Ectodermal cell (in vitro differentiated cells): Measurements from ENCODE around the gene WSCD2.

Source experiments
- H3K27ac ChIP-seq: 2 replicates; pipeline ENCODE4 v1.7.0; 2013; ENCODE audit warnings: mild to moderate bottlenecking, low read depth, low read length; ENCODE audit not compliant: insufficient read depth, poor library complexity, severe bottlenecking
- H3K27me3 ChIP-seq: 2 replicates; pipeline ENCODE4 v1.7.0; 2013; ENCODE audit warnings: mild to moderate bottlenecking, low read length; ENCODE audit not compliant: insufficient read depth, control insufficient read depth, poor library complexity, severe bottlenecking
- H3K36me3 ChIP-seq: one replicate; pipeline ENCODE4 v1.7.0; 2013; ENCODE audit warnings: low read length; ENCODE audit not compliant: control insufficient read depth, insufficient read depth
- H3K4me1 ChIP-seq: one replicate; pipeline ENCODE4 v1.7.0; 2013; ENCODE audit warnings: low read length; ENCODE audit not compliant: control insufficient read depth, insufficient read depth
- H3K4me3 ChIP-seq: 2 replicates; pipeline ENCODE4 v1.7.0; 2013; ENCODE audit warnings: low read depth, low read length, control low read depth; ENCODE audit not compliant: insufficient read depth
- H3K9me3 ChIP-seq: 2 replicates; pipeline ENCODE4 v1.7.0; 2013; ENCODE audit warnings: mild to moderate bottlenecking, low read length, moderate library complexity; ENCODE audit not compliant: control insufficient read depth
- WGBS, 2 experiments: methylation state at CpG; one replicate each; pipeline ENCODE4 v1.1.7; 2013; ENCODE audit warnings: missing lambda C conversion rate in 2 of 2; 5-methylcytosine and 5-hydroxymethylcytosine counted together

The WSCD2 gene

DNA sequence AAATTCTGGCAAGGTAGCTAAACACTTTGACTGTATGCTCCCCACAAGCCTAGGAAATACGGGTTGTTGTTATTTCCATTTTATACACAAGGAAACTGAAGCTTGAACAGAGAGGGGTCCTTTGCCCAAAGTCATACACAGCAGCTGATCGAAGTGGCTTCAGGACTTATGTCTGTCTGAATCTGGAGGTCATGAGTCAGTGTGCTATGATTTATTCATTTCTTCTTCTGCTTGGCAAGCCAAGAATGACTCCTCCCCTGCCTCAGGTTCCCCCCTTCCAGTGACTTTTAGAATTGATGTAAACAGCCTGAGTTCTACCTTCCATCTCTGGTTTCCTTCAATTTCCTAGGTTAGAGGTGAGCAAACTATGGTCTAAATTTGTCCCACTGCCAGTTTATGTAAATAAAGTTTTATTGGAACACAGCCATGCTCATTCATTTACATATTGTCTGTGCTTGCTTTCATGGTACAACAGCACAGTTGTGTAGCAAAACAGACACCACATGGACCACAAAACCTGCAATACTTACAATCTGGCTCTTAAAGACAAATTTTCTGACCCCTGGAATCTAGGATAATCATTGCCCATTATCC is 34.9 kb upstream of the WSCD2 start:
- no peaks in the 10 kb centered on the region for H3K27me3 ChIP-seq
- H3K9me3 ChIP-seq, result no peaks in the 10 kb centered on the region
- no peaks in the 10 kb centered on the region for H3K4me1 ChIP-seq
- no peak overlapping the region for H3K4me3 ChIP-seq
- no peaks in the 10 kb centered on the region for H3K36me3 ChIP-seq
- H3K27ac ChIP-seq, result no peak overlapping the region
- WGBS, 2 experiments, result 95 to 100% methylated on average over 2 of the region's 2 CpGs

GRCh38 chr12:108097160-108097911 is 31.8 kb upstream of the WSCD2 start:
- no peaks in the 10 kb centered on the region for H3K4me1 ChIP-seq
- H3K4me3 ChIP-seq, result no peak overlapping the region
- H3K27me3 ChIP-seq, result no peaks in the 10 kb centered on the region
- H3K9me3 ChIP-seq, result no peaks in the 10 kb centered on the region
- 89 to 94% methylated on average over 3 of the region's 3 CpGs for WGBS, 2 experiments
- H3K27ac ChIP-seq, result no peak overlapping the region
- H3K36me3 ChIP-seq, result no peaks in the 10 kb centered on the region

DNA sequence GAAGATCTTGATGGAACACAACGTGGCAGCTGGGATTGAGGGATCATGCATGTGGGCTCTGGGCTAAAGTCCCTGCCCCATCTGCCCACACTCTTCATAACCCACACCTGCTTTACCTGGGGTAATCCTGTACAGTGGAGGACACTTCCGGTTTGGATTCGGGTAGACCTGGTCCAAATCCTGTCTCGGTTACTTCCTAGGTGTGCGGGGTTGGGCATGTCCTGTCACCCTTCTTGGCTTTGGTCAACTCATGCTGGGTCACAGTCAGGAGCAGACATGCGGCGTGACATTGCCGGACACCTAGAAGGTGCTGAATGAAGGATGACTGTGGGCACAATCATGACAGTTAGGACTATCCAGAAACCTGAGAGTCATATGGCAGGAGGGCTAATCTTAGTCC is 30.7 kb upstream of the WSCD2 start:
- Histone ChIP-seq H3K27ac (no peak overlapping the region), H3K4me1 (no peaks in the 10 kb centered on the region), H3K4me3 (no peak overlapping the region), H3K36me3 (no peaks in the 10 kb centered on the region), H3K27me3 (no peaks in the 10 kb centered on the region), H3K9me3 (no peaks in the 10 kb centered on the region)
- WGBS, 2 experiments, result 93 to 96% methylated on average over 8 of the region's 8 CpGs

DNA sequence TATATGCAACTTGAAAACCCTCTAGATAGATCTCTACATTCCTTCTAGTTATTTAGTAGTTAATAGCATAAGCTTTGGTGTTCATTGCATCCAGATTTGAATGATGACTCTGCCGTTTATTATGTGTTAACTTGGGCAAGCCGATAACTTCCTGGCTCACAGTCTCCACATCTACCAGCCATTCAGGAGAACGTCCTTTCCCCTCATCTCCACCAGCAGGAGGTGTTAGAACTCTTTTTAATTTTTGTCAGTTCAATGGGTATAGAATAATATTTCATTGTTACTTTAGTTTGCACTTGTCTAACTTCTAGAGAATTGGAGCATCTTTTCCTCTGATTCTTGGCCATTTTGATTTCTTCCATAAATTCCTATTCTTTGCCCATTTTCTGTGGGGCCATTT is 30.0 kb upstream of the WSCD2 start:
- no peak overlapping the region for H3K4me3 ChIP-seq
- 87% methylated on average over 3 of the region's 3 CpGs; no CpG with 5 or more reads in 1 of the 2 experiments for WGBS, 2 experiments
- no peak overlapping the region for H3K27ac ChIP-seq
- H3K4me1 ChIP-seq, result no peaks in the 10 kb centered on the region
- H3K36me3 ChIP-seq, result no peaks in the 10 kb centered on the region
- H3K27me3 ChIP-seq, result no peaks in the 10 kb centered on the region
- no peaks in the 10 kb centered on the region for H3K9me3 ChIP-seq

DNA sequence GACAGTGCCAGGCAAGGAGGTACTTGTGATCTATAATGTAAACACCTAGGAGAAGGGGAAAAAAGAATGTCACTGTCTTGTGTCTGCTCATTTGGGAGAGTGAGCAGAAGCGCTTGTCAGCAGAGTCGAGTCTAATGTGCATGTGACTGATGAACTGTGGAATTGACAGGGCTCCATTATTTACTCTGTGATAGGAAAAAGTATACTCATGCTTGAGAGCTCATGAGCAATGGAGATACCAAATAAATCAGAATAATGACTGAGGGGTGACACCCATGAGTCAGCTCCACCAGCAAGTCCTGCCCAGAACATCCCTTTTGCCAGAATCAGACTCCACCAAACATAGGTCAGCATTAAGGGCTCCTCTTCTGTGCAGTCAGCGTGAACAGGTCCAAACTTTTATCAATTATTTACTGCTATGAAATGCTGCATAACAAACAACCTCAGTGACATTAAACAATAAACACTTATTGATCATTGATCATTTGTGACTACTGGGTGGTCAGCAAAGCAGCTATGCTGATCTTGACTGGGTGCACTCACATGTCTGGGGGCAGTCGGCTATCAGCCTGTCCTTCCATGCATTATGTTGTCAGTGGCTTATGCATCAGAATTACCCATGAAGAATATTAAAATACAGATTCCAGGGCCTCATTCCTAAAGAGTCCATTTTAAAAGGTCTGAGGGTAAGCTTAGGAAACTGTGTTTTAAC is 29.2 kb upstream of the WSCD2 start:
- no peak overlapping the region for H3K4me3 ChIP-seq
- H3K9me3 ChIP-seq, result no peaks in the 10 kb centered on the region
- no peaks in the 10 kb centered on the region for H3K36me3 ChIP-seq
- no peaks in the 10 kb centered on the region for H3K27me3 ChIP-seq
- H3K4me1 ChIP-seq, result no peaks in the 10 kb centered on the region
- H3K27ac ChIP-seq, result no peak overlapping the region
- WGBS, 2 experiments, result 88 to 94% methylated on average over 4 of the region's 4 CpGs

DNA sequence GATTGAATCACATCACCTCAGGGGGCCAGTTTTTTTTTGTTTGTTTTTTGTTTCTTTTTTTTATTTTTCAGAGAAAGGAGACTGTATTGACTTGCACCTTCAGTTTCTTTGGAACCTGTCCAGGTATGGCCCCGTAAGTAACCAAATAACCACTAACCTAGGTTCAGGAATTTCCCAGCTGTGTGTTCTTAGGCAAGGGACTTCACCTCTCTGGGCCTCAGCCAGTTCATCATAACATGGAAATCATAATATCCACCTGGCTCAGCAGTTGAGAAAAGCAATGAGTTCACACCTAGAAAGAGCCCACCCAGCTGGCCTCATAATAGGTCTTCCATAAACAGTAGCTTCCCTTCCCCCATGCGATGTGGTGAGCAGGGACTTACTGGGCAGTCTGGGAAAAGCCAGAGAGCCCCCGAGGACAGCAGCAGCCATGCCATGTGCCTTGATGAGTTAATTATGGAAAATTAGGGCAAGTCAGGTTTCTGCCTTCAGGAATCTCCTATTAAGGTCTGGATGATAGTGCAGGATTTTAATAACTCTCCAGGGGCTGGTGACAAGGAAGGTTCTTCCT is 27.4 kb upstream of the WSCD2 start:
- no peak overlapping the region for H3K27ac ChIP-seq
- no peak overlapping the region for H3K4me3 ChIP-seq
- H3K27me3 ChIP-seq, result no peaks in the 10 kb centered on the region
- no peaks in the 10 kb centered on the region for H3K9me3 ChIP-seq
- H3K36me3 ChIP-seq, result no peaks in the 10 kb centered on the region
- WGBS, 2 experiments, result 86 to 89% methylated on average over 3 of the region's 3 CpGs
- H3K4me1 ChIP-seq, result no peaks in the 10 kb centered on the region

DNA sequence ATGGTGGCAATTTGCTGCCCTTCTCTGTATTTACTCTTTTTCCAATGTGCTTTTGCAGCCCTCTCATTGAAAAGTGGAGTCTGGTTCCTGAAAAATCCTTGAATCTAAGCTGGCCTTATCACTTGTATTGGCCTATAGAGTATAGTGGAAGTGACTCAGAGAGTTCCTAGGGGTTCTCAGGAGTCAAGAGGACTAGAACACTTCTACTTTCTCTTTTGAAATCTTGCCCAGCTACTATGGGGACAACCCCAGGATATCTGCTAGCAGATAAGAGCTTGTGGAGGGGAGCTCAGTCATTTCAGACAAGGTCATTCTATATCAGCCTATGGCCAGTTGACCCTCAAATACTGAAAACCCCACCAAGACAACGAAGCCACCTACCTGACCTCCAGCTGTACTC is 26.7 kb upstream of the WSCD2 start:
- H3K4me3 ChIP-seq, result no peak overlapping the region
- H3K4me1 ChIP-seq, result peaks cover 2% of the 10 kb centered on the region
- H3K27ac ChIP-seq, result no peak overlapping the region
- H3K27me3 ChIP-seq, result no peaks in the 10 kb centered on the region
- H3K36me3 ChIP-seq, result no peaks in the 10 kb centered on the region
- 29 to 61% methylated on average over 1 of the region's 1 CpG for WGBS, 2 experiments
- H3K9me3 ChIP-seq, result no peaks in the 10 kb centered on the region

DNA sequence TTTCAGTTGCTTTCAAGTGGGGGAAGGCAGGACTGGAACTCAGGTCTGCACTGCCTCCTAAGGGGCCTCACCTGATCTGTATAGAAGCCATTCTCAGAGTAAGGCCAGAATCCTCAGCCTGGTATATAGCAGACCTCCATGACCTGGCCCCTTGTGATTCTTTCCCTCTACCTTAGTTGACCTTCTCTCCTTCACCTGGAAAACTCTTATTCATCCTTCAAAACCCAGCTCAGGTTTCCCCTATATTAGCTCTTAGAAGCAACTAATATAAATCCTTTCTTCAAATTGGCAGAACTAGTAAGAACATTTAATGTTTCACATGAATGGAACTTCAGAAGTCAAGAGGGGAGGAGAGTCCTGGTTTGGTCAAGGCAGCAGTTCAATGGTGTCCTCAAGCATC is 26.0 kb upstream of the WSCD2 start:
- Histone ChIP-seq H3K27me3 (no peaks in the 10 kb centered on the region), H3K36me3 (no peaks in the 10 kb centered on the region), H3K4me3 (no peak overlapping the region), H3K9me3 (no peaks in the 10 kb centered on the region), H3K27ac (no peak overlapping the region), H3K4me1 (peaks cover 5% of the 10 kb centered on the region)

- Histone ChIP-seq H3K27ac (no peak overlapping the region), H3K36me3 (no peaks in the 10 kb centered on the region), H3K4me3 (no peak overlapping the region), H3K27me3 (no peaks in the 10 kb centered on the region), H3K4me1 (peaks cover 5% of the 10 kb centered on the region), H3K9me3 (no peaks in the 10 kb centered on the region)
- 91 to 92% methylated on average over 3 of the region's 3 CpGs for WGBS, 2 experiments
Measured at GRCh38 chr12:108103517-108103916, 25.6 kb upstream of the WSCD2 start.

GRCh38 chr12:108104657-108105056 is 24.4 kb upstream of the WSCD2 start:
- Histone ChIP-seq H3K27me3 (no peaks in the 10 kb centered on the region), H3K9me3 (no peaks in the 10 kb centered on the region), H3K4me1 (peaks cover 5% of the 10 kb centered on the region), H3K36me3 (no peaks in the 10 kb centered on the region), H3K4me3 (no peak overlapping the region), H3K27ac (no peak overlapping the region)
- WGBS, 2 experiments, result 91 to 96% methylated on average over 1 of the region's 1 CpG
